Stimulated activated CD8-positive, alpha-beta memory T cell treated with anti-CD3 and anti-CD28 coated beads, Interleukin-12 subunit alpha, Interleukin-12 subunit beta, amount 100 ng/mL, for 4 hours (primary cell): Measurements from ENCODE around the gene HS3ST4.
"Not testable (repeated sequence)": the region's sequence is repeated elsewhere in the genome, so short reads cannot be mapped to it uniquely, and the experiment has no call there.

Source experiments
- DNase-seq: peaks from one replicate; pipeline ENCODE4 v3.0.0-alpha.2; 2020; ENCODE audit warnings: low read depth

Gene HS3ST4

DNA sequence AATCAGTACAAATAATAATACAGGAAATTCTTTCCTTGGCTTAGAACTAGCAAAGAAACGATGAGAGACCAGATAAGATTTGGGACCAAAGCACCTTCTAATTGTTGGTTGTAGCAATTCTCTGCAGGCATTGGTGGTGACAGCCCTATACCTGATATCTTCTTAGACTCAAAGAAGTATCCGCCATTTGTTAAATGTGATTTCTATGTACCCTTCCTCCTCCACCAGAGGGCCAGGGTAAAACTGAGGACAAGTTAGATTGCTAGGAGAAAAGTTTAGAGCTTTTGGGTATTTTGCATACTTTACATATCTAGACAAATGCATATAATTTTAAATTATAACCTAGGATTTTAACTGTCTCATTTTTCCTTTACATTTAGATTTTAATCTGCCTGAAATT lies 304.3 kb downstream of the HS3ST4 start:
- DNase-seq: no peak

DNA sequence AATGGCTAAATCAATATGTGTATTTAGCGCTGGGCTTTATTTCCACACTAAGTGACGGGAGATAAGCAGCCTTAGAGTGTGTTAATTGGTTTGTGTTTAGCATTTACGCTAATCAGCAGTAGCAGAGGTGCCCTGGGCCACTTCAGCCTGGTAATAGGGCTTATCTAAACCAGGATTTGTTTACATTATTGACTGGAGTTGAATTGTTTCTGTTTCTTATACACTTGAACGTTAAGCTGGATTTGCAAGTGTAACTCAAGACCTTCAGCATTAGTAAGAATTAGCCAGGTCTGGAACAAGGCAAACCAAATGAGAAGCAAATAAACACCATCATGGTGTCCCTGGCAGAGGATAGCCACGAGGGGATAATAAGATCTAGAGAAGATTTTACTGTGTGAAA lies 313.6 kb downstream of the HS3ST4 start:
- DNase-seq: no peak

DNA sequence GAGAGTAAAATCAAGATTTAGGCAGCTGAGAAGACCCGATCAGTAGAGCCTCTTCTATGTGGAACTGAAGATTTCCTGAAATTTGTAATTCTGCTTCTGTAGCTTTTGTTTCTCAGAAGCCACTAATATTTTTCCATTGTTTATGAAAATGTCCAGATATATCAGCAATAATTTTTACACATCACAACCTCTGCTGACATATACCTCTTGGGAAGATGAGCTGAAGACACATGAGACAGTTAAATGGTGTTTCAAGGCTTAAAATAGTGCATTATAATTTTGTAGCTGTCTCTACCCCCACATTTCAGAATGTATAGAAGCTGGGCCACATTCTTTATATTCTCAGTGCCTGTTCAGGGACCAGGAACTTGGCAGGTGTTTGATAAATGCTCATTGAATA lies 320.6 kb downstream of the HS3ST4 start:
- no peak for DNase-seq

GRCh38 chr16:26015776-26016175 lies 324.0 kb downstream of the HS3ST4 start:
- DNase-seq: no peak

DNA sequence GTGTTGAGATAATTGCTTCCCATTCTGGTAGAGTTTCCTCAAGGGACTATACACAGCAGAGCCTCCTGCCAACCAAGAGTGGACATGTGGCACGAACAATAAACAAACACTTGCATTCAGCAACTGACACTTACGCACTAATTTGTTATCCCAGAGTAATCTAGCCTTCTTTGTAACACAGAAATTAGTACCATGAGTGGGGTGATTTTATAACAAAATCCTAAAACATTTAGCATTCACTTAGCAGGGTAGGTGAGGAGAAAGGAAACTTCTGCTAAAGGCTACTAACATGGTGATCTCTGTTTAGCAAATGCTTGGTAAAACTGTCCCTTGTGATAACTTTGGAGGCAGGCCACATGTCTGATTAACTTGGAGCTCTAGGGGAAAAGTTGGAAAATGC lies 325.2 kb downstream of the HS3ST4 start:
- DNase-seq: no peak

DNA sequence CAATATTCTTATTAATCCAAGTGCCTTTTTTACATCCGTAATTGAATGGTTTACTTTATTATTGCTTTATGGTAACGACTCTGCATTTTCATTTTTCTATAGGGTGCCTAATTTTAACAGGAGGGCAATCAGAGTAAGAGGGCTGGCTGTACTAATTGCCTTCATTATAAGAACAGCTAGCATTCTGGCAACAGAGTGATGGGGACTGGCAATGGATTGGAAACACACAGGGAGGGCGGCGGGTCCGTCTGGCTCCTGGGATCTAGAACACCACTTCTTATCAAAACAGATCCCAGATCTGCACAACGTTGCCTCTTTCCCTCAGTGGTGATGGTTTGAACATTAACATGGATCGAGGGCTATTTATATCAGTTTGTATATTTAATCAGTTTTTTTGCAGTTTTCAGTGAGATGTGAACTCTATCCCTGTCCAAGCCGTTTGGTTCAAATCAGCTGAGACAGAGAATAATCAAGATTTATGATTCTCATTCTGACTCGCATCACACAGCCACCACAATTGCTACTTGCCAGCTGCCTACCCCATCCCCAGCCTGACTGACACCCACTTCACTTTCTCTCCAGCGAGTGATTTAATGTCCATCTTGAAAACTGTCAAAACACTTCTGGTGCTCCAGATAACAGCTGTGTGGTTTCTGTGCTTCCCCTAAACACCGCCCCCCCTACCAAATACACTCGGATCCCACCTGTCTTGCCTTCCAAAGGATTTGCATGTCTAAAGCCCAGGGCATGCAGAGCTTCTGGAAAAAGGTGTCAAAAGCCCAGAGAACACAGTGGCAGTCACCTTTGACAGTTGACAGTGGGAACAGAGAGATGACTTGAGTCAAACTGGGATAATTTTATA lies 327.9 kb downstream of the HS3ST4 start:
- no peak for DNase-seq

- no peak for DNase-seq
Measured at GRCh38 chr16:26026709-26027450, 335.1 kb downstream of the HS3ST4 start.

DNA sequence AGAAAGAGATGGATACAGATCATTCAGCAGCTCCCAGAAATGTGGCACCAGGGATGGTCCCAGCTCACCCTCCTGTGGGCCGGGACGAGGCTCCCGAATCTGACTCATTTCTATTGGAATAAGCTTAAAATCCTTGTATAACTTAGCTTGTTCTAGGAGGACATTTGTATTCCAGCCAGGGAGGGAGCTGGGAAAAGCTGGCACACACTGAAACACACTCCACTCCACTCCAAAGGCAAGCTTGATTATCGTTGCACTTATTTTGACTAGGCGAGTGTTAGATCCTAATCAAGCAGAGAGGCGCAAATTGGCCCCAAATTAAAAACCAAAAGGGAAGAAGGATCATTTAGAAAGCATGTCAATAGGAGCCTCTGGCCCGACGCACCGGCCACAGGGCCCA lies 339.5 kb downstream of the HS3ST4 start:
- no peak for DNase-seq

DNA sequence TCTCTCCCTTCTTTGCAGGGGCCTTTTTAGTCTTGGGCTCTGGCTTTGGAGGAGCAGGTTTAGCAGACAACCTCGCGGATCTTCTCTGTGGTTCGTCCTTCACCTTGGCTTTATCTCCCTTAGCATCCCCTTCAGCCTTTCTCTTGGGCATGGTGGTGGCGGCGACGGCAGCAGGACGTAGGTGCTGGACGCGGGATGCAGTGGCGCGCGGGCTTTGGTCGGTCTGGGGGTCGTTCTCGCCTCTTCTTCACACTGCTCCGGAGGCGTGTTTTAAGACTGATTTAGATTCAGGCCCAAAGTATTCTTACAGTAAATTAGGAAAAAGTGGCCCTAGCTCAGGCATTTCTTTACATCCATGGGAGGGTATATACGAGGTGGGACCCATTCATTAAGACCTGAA lies 340.9 kb downstream of the HS3ST4 start:
- not testable (repeated sequence) for DNase-seq

- DNase-seq: no peak
Measured at GRCh38 chr16:26041952-26042668, 350.4 kb downstream of the HS3ST4 start.

GRCh38 chr16:26050472-26050871 lies 358.7 kb downstream of the HS3ST4 start:
- DNase-seq: no peak

- no peak for DNase-seq
Measured at GRCh38 chr16:26051063-26051462, 359.3 kb downstream of the HS3ST4 start.

DNA sequence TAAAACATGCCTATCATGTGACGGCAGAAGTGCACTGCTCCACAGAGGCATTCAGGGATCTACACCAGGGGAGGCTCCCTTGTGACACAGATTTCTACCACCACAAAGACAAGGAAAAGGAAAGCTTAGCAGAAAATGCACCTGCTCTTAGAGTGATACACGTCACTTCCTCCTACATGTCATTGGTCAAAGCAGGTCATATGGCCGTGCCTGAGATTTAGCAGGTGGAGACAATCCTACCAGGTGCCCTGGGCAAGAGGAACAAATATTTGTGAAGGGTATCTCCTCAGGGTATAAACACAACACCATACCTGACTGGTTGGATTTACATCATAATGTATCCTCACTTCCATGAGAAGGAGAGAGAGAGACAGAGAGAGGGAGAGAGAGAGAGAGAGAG lies 362.1 kb downstream of the HS3ST4 start:
- DNase-seq: no peak

GRCh38 chr16:26058326-26058725 lies 366.6 kb downstream of the HS3ST4 start:
- no peak for DNase-seq

- DNase-seq: no peak
Measured at GRCh38 chr16:26070302-26071100, 378.7 kb downstream of the HS3ST4 start.

GRCh38 chr16:26071101-26071866 lies 379.5 kb downstream of the HS3ST4 start:
- DNase-seq: no peak

- DNase-seq: no peak
Measured at GRCh38 chr16:26078716-26079355, 387.1 kb downstream of the HS3ST4 start.

- no peak for DNase-seq
Measured at GRCh38 chr16:26087091-26087490, 395.3 kb downstream of the HS3ST4 start.

- no peak for DNase-seq
Measured at GRCh38 chr16:26091511-26091910, 399.8 kb downstream of the HS3ST4 start.

GRCh38 chr16:26098206-26098605 lies 406.4 kb downstream of the HS3ST4 start:
- DNase-seq: not testable (repeated sequence)

DNA sequence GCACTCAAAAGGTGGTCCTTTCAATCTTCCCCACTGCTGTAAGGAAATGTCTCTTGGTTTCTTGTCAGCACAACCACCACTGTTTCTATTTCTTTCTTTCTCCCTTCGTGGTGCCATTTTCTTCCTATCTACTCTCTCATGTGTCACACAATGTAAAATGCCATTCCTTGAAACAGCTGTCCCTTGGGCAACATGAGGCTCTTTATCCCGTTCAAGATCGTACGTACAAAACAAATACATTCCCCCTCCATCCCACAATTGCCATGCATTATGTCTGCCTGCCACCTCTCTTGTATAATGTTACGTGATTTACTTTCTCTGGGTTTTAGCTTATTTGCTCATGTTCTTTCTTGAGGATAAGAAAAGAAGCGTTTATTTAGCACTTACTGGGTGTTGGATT lies 410.6 kb downstream of the HS3ST4 start:
- no peak for DNase-seq
